HG03025 (cell line): ENCODE measurements around the gene GPR146.

Source experiments
- ATAC-seq: cut with Tn5 transposase; IDR thresholded peaks from one replicate; pipeline ENCODE4 v1.9.1; 2021; ENCODE audit warnings: mild to moderate bottlenecking, moderate library complexity; ENCODE audit not compliant: unreplicated experiment, low FRiP score

The GPR146 gene

GRCh38 chr7:1011297-1012003 lies 32.9 kb upstream of the GPR146 start:
- no peak for ATAC-seq

- no peak for ATAC-seq
Measured at GRCh38 chr7:1012004-1012715, 32.2 kb upstream of the GPR146 start.

DNA sequence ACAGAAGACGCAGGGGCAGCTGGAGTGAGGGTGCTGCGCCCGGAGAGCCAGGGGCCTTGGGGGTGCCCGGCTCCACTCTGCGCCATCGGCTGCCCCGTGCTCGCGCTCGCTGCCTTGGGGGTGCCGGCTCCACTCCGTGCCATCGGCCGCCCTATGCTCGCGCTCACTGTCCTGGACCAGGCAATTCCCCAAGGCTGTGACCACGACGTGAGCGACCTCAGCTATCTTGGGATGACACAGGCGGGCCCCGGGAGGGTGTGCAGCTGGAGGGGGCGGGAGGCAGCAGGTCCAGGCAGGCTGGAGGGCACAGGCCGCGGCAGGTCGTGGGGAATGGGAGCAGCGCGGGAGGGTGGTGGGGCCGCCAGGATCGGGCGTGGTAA lies 31.6 kb upstream of the GPR146 start:
- no peak for ATAC-seq

- no peak for ATAC-seq
Measured at GRCh38 chr7:1013581-1013980, 30.8 kb upstream of the GPR146 start.

DNA sequence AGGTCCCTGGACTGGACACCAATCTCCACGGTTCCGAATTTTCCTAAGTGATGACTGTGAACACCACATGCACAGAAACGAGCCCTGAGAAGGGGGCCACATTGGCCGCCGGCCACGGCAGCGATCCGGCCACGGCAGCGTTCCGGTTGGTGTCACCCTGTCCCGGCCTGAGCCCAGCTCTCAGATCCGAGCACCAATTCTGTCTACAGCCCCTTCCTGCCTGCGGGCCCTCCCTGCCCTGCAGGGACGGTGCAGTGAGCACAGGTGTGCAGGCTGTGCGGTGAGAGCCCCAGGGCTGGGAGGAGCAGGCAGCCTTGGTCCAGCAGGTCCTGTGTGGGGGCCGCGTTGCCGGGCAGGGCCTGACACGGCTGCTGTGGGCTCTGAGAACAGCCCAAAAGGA lies 29.7 kb upstream of the GPR146 start:
- no peak for ATAC-seq

DNA sequence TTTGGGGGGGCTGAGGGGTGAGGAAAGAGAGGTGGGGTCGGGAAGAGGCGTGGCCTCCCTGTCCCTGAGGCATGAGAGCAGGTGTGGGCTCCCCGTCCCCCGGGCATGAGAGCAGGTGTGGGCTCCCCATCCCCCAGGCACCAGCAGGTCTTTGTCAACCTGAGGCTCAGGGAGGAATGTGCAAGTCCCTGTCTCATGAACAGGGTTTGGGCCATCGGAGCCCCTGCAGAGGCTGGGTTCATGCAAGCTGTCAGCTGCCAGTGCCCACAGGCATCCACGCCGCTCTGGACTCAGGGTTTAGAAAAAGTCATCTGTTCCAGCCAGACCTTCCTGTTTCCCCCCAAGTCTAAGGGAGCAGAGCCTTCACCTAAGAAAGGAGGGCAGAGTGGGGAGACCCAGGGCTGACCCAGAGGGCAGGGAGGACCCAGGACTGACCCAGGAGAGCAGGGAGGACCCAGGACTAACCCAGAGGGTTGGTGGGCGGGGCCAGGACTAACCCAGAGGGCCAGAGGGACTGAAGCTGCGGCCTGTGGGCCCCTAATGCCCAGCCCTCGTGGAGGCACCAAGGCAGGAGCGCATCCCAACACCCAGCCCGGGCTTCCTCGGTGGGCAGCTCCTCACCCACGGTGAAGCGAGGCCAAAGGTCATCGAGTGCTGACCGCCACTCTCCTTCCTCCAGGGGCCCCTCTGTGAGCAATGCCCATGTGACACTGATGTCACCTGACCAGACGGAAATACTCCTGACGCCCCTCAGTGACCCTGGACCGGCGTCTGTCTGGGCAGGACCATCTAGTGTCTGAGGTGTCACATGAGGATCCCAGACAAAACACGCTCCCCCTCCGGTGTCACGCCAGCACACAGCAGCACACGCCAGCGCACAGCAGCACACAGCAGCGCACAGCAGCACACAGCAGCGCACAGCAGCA lies 28.9 kb upstream of the GPR146 start:
- no peak for ATAC-seq

DNA sequence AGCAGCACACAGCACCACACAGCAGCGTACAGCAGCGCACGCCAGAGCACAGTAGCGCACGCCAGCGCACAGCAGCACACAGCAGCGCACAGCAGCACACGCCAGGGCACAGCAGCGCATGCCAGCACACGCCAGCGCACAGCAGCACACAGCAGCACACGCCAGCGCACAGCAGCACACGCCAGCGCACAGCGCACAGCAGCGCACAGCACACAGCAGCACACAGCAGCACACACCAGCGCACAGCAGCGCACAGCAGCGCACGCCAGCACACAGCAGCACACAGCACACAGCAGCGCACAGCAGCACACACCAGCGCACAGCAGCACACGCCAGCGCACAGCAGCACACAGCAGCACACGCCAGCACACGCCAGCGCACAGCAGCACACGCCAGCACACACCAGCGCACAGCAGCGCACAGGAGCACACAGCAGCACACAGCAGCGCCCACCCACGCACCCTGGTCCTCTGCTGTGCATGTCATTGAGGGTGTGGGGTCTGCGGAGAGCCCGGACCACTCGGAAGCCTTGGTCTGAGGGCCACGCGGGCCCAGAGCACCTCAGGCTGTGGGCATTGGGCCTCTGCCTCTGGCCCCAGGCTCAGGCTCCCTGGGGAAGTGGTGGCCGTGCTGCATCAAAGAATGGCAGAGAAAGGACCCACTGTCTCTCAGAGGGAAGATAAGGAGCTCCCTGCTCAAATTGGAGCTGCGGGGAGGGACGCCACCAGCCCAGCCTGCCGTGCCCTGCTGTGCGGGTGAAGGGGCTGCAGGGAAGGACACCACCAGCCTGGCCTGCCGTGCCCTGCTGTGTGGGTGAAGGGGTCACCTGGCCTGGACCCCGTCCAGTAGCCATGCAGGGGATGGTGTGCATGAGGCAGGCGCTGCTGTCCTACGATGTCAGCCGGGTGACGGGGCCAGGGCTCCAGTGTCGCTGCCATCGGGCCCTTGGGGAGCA lies 27.5 kb upstream of the GPR146 start:
- no peak for ATAC-seq

GRCh38 chr7:1017586-1018333 lies 26.6 kb upstream of the GPR146 start:
- ATAC-seq: no peak

- ATAC-seq: no peak
Measured at GRCh38 chr7:1018334-1018695, 26.0 kb upstream of the GPR146 start.

DNA sequence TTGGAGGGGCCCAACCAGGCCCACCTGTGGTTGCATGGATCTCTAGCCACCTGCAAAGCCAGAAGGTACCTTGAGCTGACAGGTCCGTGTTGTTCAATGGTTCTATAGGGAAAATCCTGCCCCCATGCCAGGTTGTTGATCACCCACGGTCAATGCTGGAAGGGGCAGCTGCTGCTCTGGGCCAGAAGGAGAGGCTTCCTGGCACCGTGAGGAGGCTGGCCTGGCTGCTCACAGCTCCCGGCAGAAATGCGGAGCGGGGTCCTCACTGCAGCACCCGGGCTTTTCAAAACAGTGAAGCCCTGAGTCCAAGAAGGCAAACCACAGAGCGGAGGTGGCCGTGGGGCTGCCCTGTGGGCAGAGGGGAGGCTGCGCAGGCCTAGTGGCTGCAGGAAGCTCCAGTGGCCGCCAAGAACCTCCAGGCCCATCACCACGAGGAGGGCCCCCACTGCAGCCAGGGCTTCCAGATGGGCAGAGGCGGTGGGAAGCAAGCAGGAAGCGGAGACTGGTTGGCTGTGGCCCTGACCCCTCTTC lies 25.0 kb upstream of the GPR146 start:
- no peak for ATAC-seq

DNA sequence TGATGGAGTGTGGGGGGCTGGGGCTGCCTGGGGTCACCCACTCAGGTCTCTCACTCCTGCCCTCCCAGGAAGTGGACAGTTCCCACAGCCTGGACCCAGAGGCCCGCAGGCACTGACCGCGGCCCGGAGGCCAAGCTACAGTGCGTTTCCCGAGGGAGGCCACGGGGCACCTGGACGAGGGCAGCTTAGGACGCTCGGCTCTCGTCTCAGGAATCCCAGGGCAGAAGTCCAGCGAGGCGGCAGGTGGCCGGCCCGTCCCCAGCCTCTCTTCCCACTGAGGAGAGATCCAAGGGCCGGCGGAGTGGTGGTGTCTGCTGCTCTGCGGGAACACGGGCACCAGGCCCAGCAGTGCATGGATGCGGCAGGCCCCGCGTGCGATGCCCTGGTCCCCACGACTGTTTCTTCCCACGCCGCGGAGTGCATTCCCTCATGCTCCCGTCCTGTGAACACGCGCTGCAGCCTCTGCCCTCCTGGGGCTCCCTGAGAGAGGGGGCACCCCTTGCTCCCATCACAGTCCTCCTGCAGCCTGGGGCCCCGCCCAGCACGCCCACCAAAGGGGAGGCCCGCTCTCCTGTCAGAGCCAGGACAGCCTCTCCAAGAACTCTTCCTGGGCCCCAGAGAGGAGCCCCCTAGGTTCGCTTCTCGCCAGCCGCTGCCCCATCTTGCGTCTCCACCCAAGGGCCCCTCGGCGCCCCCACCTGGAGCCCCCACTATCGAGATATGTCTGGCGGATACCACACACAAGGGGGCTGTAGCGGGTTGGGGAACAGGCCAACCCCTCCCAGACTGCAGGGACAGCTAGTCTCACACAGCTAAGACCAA lies 24.3 kb upstream of the GPR146 start:
- no peak for ATAC-seq

GRCh38 chr7:1020849-1021251 lies 23.5 kb upstream of the GPR146 start:
- no peak for ATAC-seq

DNA sequence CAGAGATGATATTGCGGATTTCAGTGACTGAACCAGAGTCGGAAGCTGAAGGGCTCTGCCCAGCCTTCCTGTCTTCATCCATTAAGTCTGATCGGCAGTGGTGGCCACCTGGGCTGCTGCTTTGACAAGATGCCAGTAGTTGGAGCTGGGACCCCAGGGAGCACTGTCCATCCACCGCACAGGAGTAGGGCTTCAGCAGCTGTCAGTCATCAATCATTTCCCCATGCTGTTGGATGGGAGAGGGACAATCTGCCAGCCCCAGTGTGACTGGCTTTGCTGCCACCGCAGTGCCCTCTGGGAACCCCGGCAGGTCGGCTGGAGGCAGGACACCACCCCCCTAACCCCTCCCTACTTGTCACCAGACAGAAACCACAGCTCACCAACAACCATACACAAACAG lies 23.0 kb upstream of the GPR146 start:
- no peak for ATAC-seq

GRCh38 chr7:1021931-1022330 lies 22.4 kb upstream of the GPR146 start:
- ATAC-seq: no peak

DNA sequence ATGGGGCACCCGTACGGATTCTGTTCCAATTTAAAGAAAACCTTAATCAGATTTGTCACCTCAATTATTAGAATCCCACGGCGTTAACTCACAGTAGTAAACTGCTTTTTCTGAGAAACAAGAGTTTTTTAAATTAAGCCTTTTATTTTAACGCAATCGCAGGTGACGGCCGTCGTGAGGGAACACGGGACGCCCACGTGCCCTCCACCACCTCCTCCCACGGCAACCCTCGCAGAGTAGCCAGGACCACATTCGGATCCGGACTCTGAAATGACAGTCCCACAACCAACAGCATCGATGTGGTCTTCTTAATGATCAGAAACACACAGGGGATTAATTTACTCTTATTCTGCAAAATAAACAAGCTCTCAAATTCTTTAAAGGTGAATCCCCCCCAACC lies 22.0 kb upstream of the GPR146 start:
- ATAC-seq: no peak

DNA sequence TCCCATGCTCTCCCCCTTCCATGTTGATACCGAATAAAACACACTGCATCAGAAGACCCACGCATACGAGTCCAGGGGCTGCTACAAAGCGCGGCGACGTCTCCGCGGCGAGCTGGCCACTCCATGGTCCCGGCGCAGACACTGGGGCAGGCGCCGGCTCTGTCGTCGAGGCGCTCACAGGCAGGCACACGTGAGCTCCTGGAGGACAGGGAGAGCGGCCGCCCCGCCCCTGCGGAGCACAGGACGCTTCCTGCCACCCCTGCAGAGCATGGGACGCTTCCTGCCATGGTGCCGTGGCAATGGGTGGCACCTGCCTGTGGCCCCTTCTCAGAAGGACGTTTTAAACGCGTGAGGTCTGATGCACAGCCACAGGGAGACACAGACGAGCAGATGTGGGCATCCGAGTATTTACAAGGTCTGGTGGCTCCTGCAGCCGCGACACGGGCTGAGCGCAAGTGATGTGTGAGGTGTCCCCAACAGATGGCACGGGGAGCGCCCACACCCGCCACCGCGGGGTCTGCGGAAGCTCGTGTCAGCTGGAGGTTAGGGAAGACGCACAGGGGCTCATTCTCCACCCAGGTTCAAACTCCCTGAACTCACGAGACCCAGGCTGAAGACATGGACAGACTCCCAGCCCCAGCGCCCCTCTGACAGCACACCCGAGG lies 21.4 kb upstream of the GPR146 start:
- ATAC-seq: no peak

DNA sequence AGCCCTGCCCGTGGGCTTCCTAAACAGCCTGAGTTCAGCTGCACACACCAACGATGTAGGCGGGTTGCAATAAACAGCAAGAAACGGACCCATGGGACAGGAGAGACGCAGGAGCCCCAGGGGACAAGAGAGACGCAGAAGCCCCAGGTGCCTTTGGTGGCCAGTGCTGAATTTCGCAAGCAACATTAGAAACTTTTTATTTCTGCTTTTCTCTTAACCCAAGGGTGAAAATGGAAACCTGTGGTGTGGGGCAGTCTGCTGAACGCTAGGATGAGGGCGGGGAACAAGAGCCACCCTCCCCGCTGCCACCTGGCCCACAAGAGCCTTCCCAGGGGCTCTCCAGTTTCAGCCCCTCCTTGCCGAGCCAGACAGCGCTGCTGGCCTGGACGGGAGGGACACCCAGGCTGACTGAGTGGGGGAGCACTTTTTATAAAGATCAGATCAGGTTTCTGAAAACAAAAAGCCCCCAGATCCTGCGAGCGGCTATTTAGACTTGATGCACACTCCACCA lies 20.0 kb upstream of the GPR146 start:
- peak; percentile 49 for ATAC-seq
